GM23338 (cell line): ENCODE measurements around the gene TMEM117. TPM values are rescaled to one million over a fixed set of nuclear protein-coding genes. Genes with fewer than 3 reads are reported as not detected.

ENCODE experiments used
- ATAC-seq: fragments of 200-7000 bp; cut with Tn5 transposase; 3 replicates; pipeline ENCODE4 v1.9.1; 2020
- DNase-seq: peaks from one replicate; pipeline ENCODE4 v3.0.0-alpha.2; 2015; ENCODE audit warnings: low spot score
- H2AFZ ChIP-seq: fragments of 200-600 bp; sonication (generic); 2 replicates; pipeline ENCODE4 v1.8.0; 2016; ENCODE audit warnings: antibody characterized with exemption, mild to moderate bottlenecking, moderate library complexity
- H3F3A ChIP-seq: fragments of 200-600 bp; sonication (generic); replicated peaks from 2 replicates; pipeline ENCODE4 v1.8.0; 2017; ENCODE audit warnings: antibody characterized with exemption, mixed run types, low read depth
- H3K27ac ChIP-seq: fragments of 200-600 bp; sonication (generic); 2 replicates; pipeline ENCODE4 v1.6.1; 2016; ENCODE audit warnings: low read depth
- H3K27me3 ChIP-seq: fragments of 200-600 bp; sonication (generic); 2 replicates; pipeline ENCODE4 v1.8.0; 2016; ENCODE audit warnings: mild to moderate bottlenecking, mixed run types, moderate library complexity; ENCODE audit not compliant: insufficient read depth
- H3K36me3 ChIP-seq: fragments of 200-600 bp; sonication (generic); 2 replicates; pipeline ENCODE4 v1.8.0; 2016; ENCODE audit warnings: mild to moderate bottlenecking; ENCODE audit not compliant: insufficient read depth
- H3K4me1 ChIP-seq: fragments of 200-600 bp; sonication (generic); 2 replicates; pipeline ENCODE4 v1.8.0; 2016; ENCODE audit warnings: mild to moderate bottlenecking, moderate library complexity; ENCODE audit not compliant: insufficient read depth
- H3K4me2 ChIP-seq: fragments of 200-600 bp; sonication (generic); 2 replicates; pipeline ENCODE4 v1.7.1; 2017; ENCODE audit warnings: mixed run types
- H3K4me3 ChIP-seq: fragments of 200-600 bp; sonication (generic); 2 replicates; pipeline ENCODE4 v1.6.1; 2016; ENCODE audit warnings: mixed run types
- H3K79me2 ChIP-seq: fragments of 200-600 bp; sonication (generic); replicated peaks from 2 replicates; pipeline ENCODE4 v1.8.0; 2017; ENCODE audit warnings: mild to moderate bottlenecking; ENCODE audit not compliant: insufficient read depth
- H3K9me2 ChIP-seq: fragments of 200-600 bp; sonication (generic); 2 replicates; pipeline ENCODE4 v1.8.0; 2017; ENCODE audit not compliant: insufficient read depth
- H4K20me1 ChIP-seq: fragments of 200-600 bp; sonication (generic); replicated peaks from 2 replicates; pipeline ENCODE4 v1.8.0; 2017; ENCODE audit warnings: mild to moderate bottlenecking; ENCODE audit not compliant: insufficient read depth
- H3K27ac Mint-ChIP-seq: 2 replicates; pipeline ENCODE4 v1.8.0; 2020; ENCODE audit warnings: inconsistent platforms, mild to moderate bottlenecking, moderate library complexity, mixed read lengths
- H3K27me3 Mint-ChIP-seq: 3 replicates; pipeline ENCODE4 v1.8.0; 2022; ENCODE audit warnings: low read depth, mild to moderate bottlenecking, moderate library complexity, mixed read lengths, inconsistent platforms; ENCODE audit not compliant: insufficient read depth, poor library complexity
- H3K36me3 Mint-ChIP-seq: 3 replicates; pipeline ENCODE4 v1.8.0; 2021; ENCODE audit warnings: low read depth, mild to moderate bottlenecking, inconsistent platforms, moderate library complexity, mixed read lengths
- H3K4me1 Mint-ChIP-seq: 3 replicates; pipeline ENCODE4 v1.8.0; 2020; ENCODE audit warnings: mild to moderate bottlenecking, inconsistent platforms, mixed read lengths
- H3K4me3 Mint-ChIP-seq: 3 replicates; pipeline ENCODE4 v1.8.0; 2021; ENCODE audit warnings: moderate library complexity, mild to moderate bottlenecking, inconsistent platforms, mixed read lengths
- H3K9me3 Mint-ChIP-seq: 3 replicates; pipeline ENCODE4 v1.8.0; 2020; ENCODE audit warnings: moderate library complexity, mild to moderate bottlenecking, inconsistent platforms, mixed read lengths
- EZH2 ChIP-seq: fragments of 200-600 bp; sonication (generic); IDR thresholded peaks from one replicate; pipeline ENCODE4 v1.8.0; 2017; ENCODE audit warnings: antibody characterized with exemption, mild to moderate bottlenecking, low read depth; ENCODE audit not compliant: unreplicated experiment
- ZNF114 ChIP-seq: fragments of 250-450 bp; sonication (Bioruptor Pico); IDR thresholded peaks from 2 replicates; pipeline ENCODE4 v1.5.0; 2020; ENCODE audit warnings: mild to moderate bottlenecking, moderate library complexity
- ZNF331 ChIP-seq: fragments of 250-450 bp; sonication (Bioruptor Pico); IDR thresholded peaks from 2 replicates; pipeline ENCODE4 v1.5.0; 2020; ENCODE audit warnings: low read depth, mild to moderate bottlenecking, moderate library complexity
- polyA plus RNA-seq: library from polyadenylated mRNA; unstranded; fragments of >200 nt; fragmentation: Nextera tagmentation; extraction: Ambion mirVana; gene quantifications from 2 replicates; pipeline ENCODE4 v1.2.1, GENCODE V29; 2016
- total RNA-seq: library from RNA; depleted of rRNA; stranded (reverse); fragments of >200 nt; shearing (Covaris generic); gene quantifications from 2 replicates; pipeline ENCODE4 v1.2.3, GENCODE V29; 2014
- TF ChIP-seq, protein P1 (sequence below): IDR thresholded peaks from one replicate; pipeline ENCODE4 v1.6.1; 2018; ENCODE audit warnings: antibody characterized with exemption; ENCODE audit not compliant: unreplicated experiment
- TF ChIP-seq, protein P2 (sequence below): fragments of 250-450 bp; sonication (Bioruptor Pico); IDR thresholded peaks from 2 replicates; pipeline ENCODE4 v1.5.0; 2020; ENCODE audit warnings: mild to moderate bottlenecking, moderate library complexity

The TMEM117 gene
- total and polyA plus RNA-seq, 2 experiments from 2014 or later: 0.94 to 1.6 TPM

DNA sequence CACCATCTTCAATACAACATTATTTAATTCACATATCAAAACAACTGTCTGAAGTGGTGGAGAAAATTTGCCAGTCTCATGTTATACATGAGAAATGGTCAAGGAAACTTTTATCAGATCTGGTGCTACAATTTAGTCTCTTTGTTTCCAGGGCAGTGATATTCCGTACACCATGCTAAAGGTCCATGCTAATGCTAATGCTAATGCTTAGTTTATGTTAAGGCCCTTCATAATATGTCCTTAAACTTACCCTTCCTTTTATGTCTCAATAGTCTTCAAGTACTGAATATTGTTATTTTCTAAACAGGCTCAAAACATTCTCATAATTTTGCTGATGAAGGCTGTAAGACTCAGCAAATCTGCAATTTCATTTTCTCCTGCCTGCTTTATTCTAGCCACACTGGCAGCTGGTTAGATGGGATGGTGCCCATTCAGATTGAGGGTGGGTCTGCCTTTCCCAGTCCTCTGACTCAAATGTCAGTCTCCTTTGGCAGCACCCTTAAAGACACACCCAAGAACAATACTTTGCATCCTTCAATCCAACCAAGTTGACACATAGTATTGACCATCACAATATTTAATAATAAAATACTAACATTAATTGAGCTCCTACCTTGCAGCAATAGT lies 59.8 kb downstream of the TMEM117 start (continued):
- TF ChIP-seq, protein P1, sequence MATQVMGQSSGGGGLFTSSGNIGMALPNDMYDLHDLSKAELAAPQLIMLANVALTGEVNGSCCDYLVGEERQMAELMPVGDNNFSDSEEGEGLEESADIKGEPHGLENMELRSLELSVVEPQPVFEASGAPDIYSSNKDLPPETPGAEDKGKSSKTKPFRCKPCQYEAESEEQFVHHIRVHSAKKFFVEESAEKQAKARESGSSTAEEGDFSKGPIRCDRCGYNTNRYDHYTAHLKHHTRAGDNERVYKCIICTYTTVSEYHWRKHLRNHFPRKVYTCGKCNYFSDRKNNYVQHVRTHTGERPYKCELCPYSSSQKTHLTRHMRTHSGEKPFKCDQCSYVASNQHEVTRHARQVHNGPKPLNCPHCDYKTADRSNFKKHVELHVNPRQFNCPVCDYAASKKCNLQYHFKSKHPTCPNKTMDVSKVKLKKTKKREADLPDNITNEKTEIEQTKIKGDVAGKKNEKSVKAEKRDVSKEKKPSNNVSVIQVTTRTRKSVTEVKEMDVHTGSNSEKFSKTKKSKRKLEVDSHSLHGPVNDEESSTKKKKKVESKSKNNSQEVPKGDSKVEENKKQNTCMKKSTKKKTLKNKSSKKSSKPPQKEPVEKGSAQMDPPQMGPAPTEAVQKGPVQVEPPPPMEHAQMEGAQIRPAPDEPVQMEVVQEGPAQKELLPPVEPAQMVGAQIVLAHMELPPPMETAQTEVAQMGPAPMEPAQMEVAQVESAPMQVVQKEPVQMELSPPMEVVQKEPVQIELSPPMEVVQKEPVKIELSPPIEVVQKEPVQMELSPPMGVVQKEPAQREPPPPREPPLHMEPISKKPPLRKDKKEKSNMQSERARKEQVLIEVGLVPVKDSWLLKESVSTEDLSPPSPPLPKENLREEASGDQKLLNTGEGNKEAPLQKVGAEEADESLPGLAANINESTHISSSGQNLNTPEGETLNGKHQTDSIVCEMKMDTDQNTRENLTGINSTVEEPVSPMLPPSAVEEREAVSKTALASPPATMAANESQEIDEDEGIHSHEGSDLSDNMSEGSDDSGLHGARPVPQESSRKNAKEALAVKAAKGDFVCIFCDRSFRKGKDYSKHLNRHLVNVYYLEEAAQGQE: no peak
- TF ChIP-seq, protein P2, sequence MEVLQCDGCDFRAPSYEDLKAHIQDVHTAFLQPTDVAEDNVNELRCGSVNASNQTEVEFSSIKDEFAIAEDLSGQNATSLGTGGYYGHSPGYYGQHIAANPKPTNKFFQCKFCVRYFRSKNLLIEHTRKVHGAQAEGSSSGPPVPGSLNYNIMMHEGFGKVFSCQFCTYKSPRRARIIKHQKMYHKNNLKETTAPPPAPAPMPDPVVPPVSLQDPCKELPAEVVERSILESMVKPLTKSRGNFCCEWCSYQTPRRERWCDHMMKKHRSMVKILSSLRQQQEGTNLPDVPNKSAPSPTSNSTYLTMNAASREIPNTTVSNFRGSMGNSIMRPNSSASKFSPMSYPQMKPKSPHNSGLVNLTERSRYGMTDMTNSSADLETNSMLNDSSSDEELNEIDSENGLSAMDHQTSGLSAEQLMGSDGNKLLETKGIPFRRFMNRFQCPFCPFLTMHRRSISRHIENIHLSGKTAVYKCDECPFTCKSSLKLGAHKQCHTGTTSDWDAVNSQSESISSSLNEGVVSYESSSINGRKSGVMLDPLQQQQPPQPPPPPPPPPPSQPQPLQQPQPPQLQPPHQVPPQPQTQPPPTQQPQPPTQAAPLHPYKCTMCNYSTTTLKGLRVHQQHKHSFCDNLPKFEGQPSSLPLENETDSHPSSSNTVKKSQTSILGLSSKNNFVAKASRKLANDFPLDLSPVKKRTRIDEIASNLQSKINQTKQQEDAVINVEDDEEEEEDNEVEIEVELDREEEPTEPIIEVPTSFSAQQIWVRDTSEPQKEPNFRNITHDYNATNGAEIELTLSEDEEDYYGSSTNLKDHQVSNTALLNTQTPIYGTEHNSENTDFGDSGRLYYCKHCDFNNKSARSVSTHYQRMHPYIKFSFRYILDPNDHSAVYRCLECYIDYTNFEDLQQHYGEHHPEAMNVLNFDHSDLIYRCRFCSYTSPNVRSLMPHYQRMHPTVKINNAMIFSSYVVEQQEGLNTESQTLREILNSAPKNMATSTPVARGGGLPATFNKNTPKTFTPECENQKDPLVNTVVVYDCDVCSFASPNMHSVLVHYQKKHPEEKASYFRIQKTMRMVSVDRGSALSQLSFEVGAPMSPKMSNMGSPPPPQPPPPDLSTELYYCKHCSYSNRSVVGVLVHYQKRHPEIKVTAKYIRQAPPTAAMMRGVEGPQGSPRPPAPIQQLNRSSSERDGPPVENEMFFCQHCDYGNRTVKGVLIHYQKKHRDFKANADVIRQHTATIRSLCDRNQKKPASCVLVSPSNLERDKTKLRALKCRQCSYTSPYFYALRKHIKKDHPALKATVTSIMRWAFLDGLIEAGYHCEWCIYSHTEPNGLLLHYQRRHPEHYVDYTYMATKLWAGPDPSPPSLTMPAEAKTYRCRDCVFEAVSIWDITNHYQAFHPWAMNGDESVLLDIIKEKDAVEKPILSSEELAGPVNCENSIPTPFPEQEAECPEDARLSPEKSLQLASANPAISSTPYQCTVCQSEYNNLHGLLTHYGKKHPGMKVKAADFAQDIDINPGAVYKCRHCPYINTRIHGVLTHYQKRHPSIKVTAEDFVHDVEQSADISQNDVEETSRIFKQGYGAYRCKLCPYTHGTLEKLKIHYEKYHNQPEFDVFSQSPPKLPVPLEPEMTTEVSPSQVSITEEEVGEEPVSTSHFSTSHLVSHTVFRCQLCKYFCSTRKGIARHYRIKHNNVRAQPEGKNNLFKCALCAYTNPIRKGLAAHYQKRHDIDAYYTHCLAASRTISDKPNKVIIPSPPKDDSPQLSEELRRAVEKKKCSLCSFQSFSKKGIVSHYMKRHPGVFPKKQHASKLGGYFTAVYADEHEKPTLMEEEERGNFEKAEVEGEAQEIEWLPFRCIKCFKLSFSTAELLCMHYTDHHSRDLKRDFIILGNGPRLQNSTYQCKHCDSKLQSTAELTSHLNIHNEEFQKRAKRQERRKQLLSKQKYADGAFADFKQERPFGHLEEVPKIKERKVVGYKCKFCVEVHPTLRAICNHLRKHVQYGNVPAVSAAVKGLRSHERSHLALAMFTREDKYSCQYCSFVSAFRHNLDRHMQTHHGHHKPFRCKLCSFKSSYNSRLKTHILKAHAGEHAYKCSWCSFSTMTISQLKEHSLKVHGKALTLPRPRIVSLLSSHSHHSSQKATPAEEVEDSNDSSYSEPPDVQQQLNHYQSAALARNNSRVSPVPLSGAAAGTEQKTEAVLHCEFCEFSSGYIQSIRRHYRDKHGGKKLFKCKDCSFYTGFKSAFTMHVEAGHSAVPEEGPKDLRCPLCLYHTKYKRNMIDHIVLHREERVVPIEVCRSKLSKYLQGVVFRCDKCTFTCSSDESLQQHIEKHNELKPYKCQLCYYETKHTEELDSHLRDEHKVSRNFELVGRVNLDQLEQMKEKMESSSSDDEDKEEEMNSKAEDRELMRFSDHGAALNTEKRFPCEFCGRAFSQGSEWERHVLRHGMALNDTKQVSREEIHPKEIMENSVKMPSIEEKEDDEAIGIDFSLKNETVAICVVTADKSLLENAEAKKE (CRISPR knock-in tag): no peak

GRCh38 chr12:43896496-43896895 lies 60.6 kb downstream of the TMEM117 start:
- Histone ChIP-seq H3K27me3 (no peaks in the 10 kb centered on the region), H3K4me1 (peaks cover 27% of the 10 kb centered on the region), H3K27ac (no peak overlapping the region), H3K79me2 (no peaks in the 10 kb centered on the region), H3K4me3 (no peak overlapping the region), H4K20me1 (no peaks in the 10 kb centered on the region), H2AFZ (no peak overlapping the region), H3K36me3 (peaks cover 6% of the 10 kb centered on the region; the same call in 1 of the 2 replicates), H3K4me2 (no peak overlapping the region), H3F3A (no peaks in the 10 kb centered on the region), H3K9me2 (no peaks in the 10 kb centered on the region)
- Mint-ChIP-seq H3K9me3 (peaks cover 19% of the 10 kb centered on the region), H3K27me3 (peaks cover 2% of the 10 kb centered on the region), H3K4me1 (peaks cover 18% of the 10 kb centered on the region; the same call in 2 of the 3 replicates), H3K4me3 (no peak overlapping the region), H3K36me3 (peaks cover 12% of the 10 kb centered on the region; the same call in 2 of the 3 replicates), H3K27ac (no peak overlapping the region)
- ATAC-seq (no peak), DNase-seq (no peak)
- TF ChIP-seq ZNF114 (CRISPR knock-in tag): no peak
- TF ChIP-seq ZNF331 (CRISPR knock-in tag): no peak
- TF ChIP-seq, protein P2 (CRISPR knock-in tag): no peak
- TF ChIP-seq EZH2: no peak
